SK-N-SH (cell line): Measurements from ENCODE around the gene DCAF8. TPM values are rescaled to one million over a fixed set of nuclear protein-coding genes. Genes with fewer than 3 reads are reported as not detected.

ENCODE experiments used
- CTCF ChIA-PET: fragments of 300-600, 350-600 bp; formaldehyde crosslinking; extraction: SDS; loops from one replicate; lab custom pipeline; 2021; lab: Yijun Ruan, JAX
- POLR2A ChIA-PET: fragments of 350-600 bp; sonication (Branson Sonifier 250); formaldehyde crosslinking; extraction: SDS; loops from one replicate; lab custom pipeline; 2020; ENCODE audit warnings: antibody characterized with exemption, inconsistent platforms; lab: Yijun Ruan, JAX
- DNase-seq: peaks from one replicate; pipeline ENCODE4 v3.0.0; 2012
- H2AFZ ChIP-seq: fragments of 200-600 bp; sonication (generic); 2 replicates; pipeline ENCODE4 v1.8.1; 2016; ENCODE audit warnings: antibody characterized with exemption, mild to moderate bottlenecking, low read depth
- H3F3A ChIP-seq: fragments of 200-600 bp; sonication (generic); replicated peaks from 2 replicates; pipeline ENCODE3; 2016; ENCODE audit warnings: antibody characterized with exemption, mild to moderate bottlenecking; ENCODE audit not compliant: insufficient read depth
- H3K27ac ChIP-seq, 2 experiments: fragments of 200-500 bp in 1 of 2; fragments of 200-600 bp in 1 of 2; sonication (Bioruptor generic) in 1 of 2; sonication (generic), shearing (Covaris generic) in 1 of 2; 2 replicates each; pipeline versions ENCODE4 v1.5.1 to v1.6.1; 2014 to 2016; ENCODE audit warnings: low read depth in 2 of 2, inconsistent platforms in 1 of 2, low read length in 1 of 2, mild to moderate bottlenecking in 1 of 2, mixed read lengths in 1 of 2
- H3K27me3 ChIP-seq: fragments of 200-600 bp; sonication (generic), shearing (Covaris generic); 2 replicates; pipeline ENCODE4 v1.6.1; 2016; ENCODE audit warnings: mixed run types; ENCODE audit not compliant: insufficient read depth
- H3K36me3 ChIP-seq, 2 experiments: fragments of 200-500 bp in 1 of 2; fragments of 200-600 bp in 1 of 2; sonication (Bioruptor generic) in 1 of 2; sonication (generic) in 1 of 2; replicated peaks in 1 of 2; 2 replicates each; pipeline versions ENCODE3 to v1.5.1; 2014 to 2016; ENCODE audit warnings: low read length in 1 of 2, mild to moderate bottlenecking in 1 of 2; ENCODE audit not compliant: insufficient read depth in 2 of 2, control insufficient read depth in 1 of 2
- H3K4me1 ChIP-seq, 2 experiments: fragments of 200-500 bp in 1 of 2; fragments of 200-600 bp in 1 of 2; sonication (Bioruptor generic) in 1 of 2; sonication (generic), shearing (Covaris generic) in 1 of 2; 2 replicates each; pipeline versions ENCODE4 v1.5.1 to v1.6.1; 2014 to 2016; ENCODE audit warnings: low read depth in 1 of 2, low read length in 1 of 2, mixed run types in 1 of 2; ENCODE audit not compliant: insufficient read depth in 2 of 2, control insufficient read depth in 1 of 2
- H3K4me2 ChIP-seq: fragments of 200-600 bp; sonication (generic), shearing (Covaris generic); 2 replicates; pipeline ENCODE4 v1.6.1; 2017; ENCODE audit warnings: mixed run types
- H3K4me3 ChIP-seq, 2 experiments: fragments of 200-500 bp in 1 of 2; fragments of 200-600 bp in 1 of 2; sonication (Bioruptor generic) in 1 of 2; sonication (generic), shearing (Covaris generic) in 1 of 2; 2 replicates each; pipeline versions ENCODE4 v1.5.1 to v1.8.1; 2014 to 2016; ENCODE audit warnings: low read depth in 2 of 2, inconsistent platforms in 1 of 2, low read length in 1 of 2, mild to moderate bottlenecking in 1 of 2, mixed read lengths in 1 of 2, moderate library complexity in 1 of 2
- H3K79me2 ChIP-seq: fragments of 200-600 bp; sonication (generic); 2 replicates; pipeline ENCODE4 v1.8.1; 2017; ENCODE audit warnings: mild to moderate bottlenecking; ENCODE audit not compliant: insufficient read depth
- H3K9ac ChIP-seq: fragments of 200-600 bp; sonication (generic); 2 replicates; pipeline ENCODE4 v1.6.1; 2017; ENCODE audit warnings: mixed run types
- H3K9me2 ChIP-seq: fragments of 200-600 bp; sonication (generic); 2 replicates; pipeline ENCODE4 v1.6.1; 2017; ENCODE audit warnings: mixed run types
- H3K9me3 ChIP-seq: fragments of 200-600 bp; sonication (generic); 2 replicates; pipeline ENCODE4 v1.6.1; 2017; ENCODE audit warnings: mixed run types, mild to moderate bottlenecking, moderate library complexity
- H4K20me1 ChIP-seq: fragments of 200-600 bp; sonication (generic); 2 replicates; pipeline ENCODE4 v1.6.1; 2017; ENCODE audit warnings: mild to moderate bottlenecking, mixed run types; ENCODE audit not compliant: insufficient read depth
- CHD2 ChIP-seq: fragments of 150-350 bp; IDR thresholded peaks from 2 replicates; pipeline ENCODE4 v1.6.1; 2018; ENCODE audit warnings: low read length; ENCODE audit not compliant: partially characterized antibody
- CTCF ChIP-seq: fragments of 200-600 bp; sonication (generic); IDR thresholded peaks from 2 replicates; pipeline ENCODE4 v1.6.1; 2017; ENCODE audit warnings: antibody characterized with exemption, mild to moderate bottlenecking, moderate library complexity
- ELF1 ChIP-seq: IDR thresholded peaks from 2 replicates; pipeline ENCODE4 v1.4.0; 2012
- EP300 ChIP-seq, 2 experiments: IDR thresholded peaks; 2 replicates each; pipeline versions ENCODE4 v1.4.0 to v1.6.1; 2012; ENCODE audit warnings: borderline replicate concordance in 1 of 2, low read depth in 1 of 2, low read length in 1 of 2
- FOSL2 ChIP-seq: IDR thresholded peaks from 2 replicates; pipeline ENCODE4 v1.4.0; 2012; ENCODE audit warnings: low read depth, mild to moderate bottlenecking, moderate library complexity, borderline replicate concordance
- FOXJ3 ChIP-seq: sonication (generic); formaldehyde crosslinking; IDR thresholded peaks from 2 replicates; pipeline ENCODE4 v1.5.1; 2020; ENCODE audit warnings: mild to moderate bottlenecking, missing genetic modification reagents
- GABPA ChIP-seq: IDR thresholded peaks from 2 replicates; pipeline ENCODE4 v1.4.0; 2012; ENCODE audit warnings: low read depth, mild to moderate bottlenecking
- GATA2 ChIP-seq: sonication (generic); formaldehyde crosslinking; IDR thresholded peaks from 2 replicates; pipeline ENCODE4 v1.5.0; 2020; ENCODE audit warnings: mild to moderate bottlenecking, missing genetic modification reagents
- JUND ChIP-seq: IDR thresholded peaks from 2 replicates; pipeline ENCODE4 v1.4.0; 2012
- MAX ChIP-seq: IDR thresholded peaks from 2 replicates; pipeline ENCODE4 v1.4.0; 2012; ENCODE audit warnings: low read depth
- NFIC ChIP-seq: IDR thresholded peaks from 2 replicates; pipeline ENCODE4 v1.4.0; 2012; ENCODE audit warnings: borderline replicate concordance
- PBX3 ChIP-seq: IDR thresholded peaks from 2 replicates; pipeline ENCODE4; 2012
- RAD21 ChIP-seq: IDR thresholded peaks from 2 replicates; pipeline ENCODE4 v1.6.1; 2012; ENCODE audit warnings: mild to moderate bottlenecking, low read length
- RCOR1 ChIP-seq: fragments of 150-350 bp; IDR thresholded peaks from 2 replicates; pipeline ENCODE4 v1.6.1; 2017; ENCODE audit warnings: antibody characterized with exemption, low read length
- RFX5 ChIP-seq: IDR thresholded peaks from 2 replicates; pipeline ENCODE4 v1.6.1; 2012; ENCODE audit warnings: mild to moderate bottlenecking, improper control_type of control experiment, low read length
- RXRA ChIP-seq: IDR thresholded peaks from 2 replicates; pipeline ENCODE4 v1.4.0; 2012; ENCODE audit warnings: low read depth, mild to moderate bottlenecking, borderline replicate concordance
- SIN3A ChIP-seq: IDR thresholded peaks from 2 replicates; pipeline ENCODE4 v1.6.1; 2012; ENCODE audit warnings: low read depth, mild to moderate bottlenecking, low read length, moderate library complexity, borderline replicate concordance
- TAF1 ChIP-seq: IDR thresholded peaks from 2 replicates; pipeline ENCODE4 v1.6.1; 2012; ENCODE audit warnings: low read depth, mild to moderate bottlenecking, low read length, moderate library complexity, borderline replicate concordance
- TCF12 ChIP-seq: IDR thresholded peaks from 2 replicates; pipeline ENCODE4 v1.4.0; 2012
- TEAD4 ChIP-seq: IDR thresholded peaks from 2 replicates; pipeline ENCODE4 v1.4.0; 2012; ENCODE audit warnings: mild to moderate bottlenecking, borderline replicate concordance; ENCODE audit not compliant: insufficient read depth
- USF2 ChIP-seq: fragments of 150-350 bp; IDR thresholded peaks from 2 replicates; pipeline ENCODE4 v1.6.1; 2017; ENCODE audit warnings: antibody characterized with exemption, low read length, low read depth, borderline replicate concordance
- YY1 ChIP-seq: IDR thresholded peaks from 2 replicates; pipeline ENCODE4 v1.4.0; 2012; ENCODE audit warnings: low read depth, mild to moderate bottlenecking
- WGBS: methylation state at CpG from one replicate; pipeline ENCODE4 v1.1.6; 2017; ENCODE audit warnings: low lambda C conversion rate; 5-methylcytosine and 5-hydroxymethylcytosine counted together
- polyA plus RNA-seq, 3 experiments: library from polyadenylated mRNA; depleted of rRNA; stranded (reverse); fragments of >200 nt; gene quantifications; 2 replicates each; pipeline ENCODE4 v1.2.3, GENCODE V29; 2012

DCAF8 gene
- polyA plus RNA-seq, 1 of the 3 experiments (the other 2 are of a cell fraction) = 108 TPM

GRCh38 chr1:160264795-160265307 lies 2.5 kb upstream of the DCAF8 start:
- CTCF ChIA-PET = interaction anchor here (0.9 to 2.0 kb wide), 6 partner anchors 8 to 179 kb away, joined by 3 to 19 read pairs (median 4); no protein-coding TSS in a partner anchor
- Histone ChIP-seq H3K36me3 (peaks cover 0 to 5% of the 10 kb centered on the region in 2 experiments), H3K9me3 (no peaks in the 10 kb centered on the region), H3K4me2 (no peak overlapping the region), H3K27me3 (no peaks in the 10 kb centered on the region), H3K79me2 (peaks cover 23% of the 10 kb centered on the region), H3K9me2 (no peaks in the 10 kb centered on the region), H3K4me3 (no peak overlapping the region), H4K20me1 (peaks cover 10% of the 10 kb centered on the region; the same call in 1 of the 2 replicates), H3K9ac (no peak overlapping the region), H2AFZ (no peak overlapping the region), H3F3A (peaks cover 19% of the 10 kb centered on the region), H3K4me1 (peaks cover 10 to 16% of the 10 kb centered on the region in 2 experiments), H3K27ac (no peak overlapping the region)
- TF ChIP-seq TEAD4 = no peak
- TF ChIP-seq TAF1 = no peak
- TF ChIP-seq CTCF = no peak
- no peak for TF ChIP-seq MAX
- TF ChIP-seq YY1 = no peak
- no peak for TF ChIP-seq FOSL2
- no peak for TF ChIP-seq CHD2
- TF ChIP-seq RXRA = no peak
- no peak for TF ChIP-seq TCF12
- TF ChIP-seq RAD21 = no peak
- TF ChIP-seq GATA2 (CRISPR knock-in tag) = no peak
- TF ChIP-seq SIN3A = no peak
- no peak for TF ChIP-seq GABPA
- no peak for DNase-seq
- POLR2A ChIA-PET = no interaction called here
- 57% methylated on average over 4 of the region's 4 CpGs for WGBS

GRCh38 chr1:160261556-160261892 lies 825 bp downstream of the DCAF8 start:
- H3K27ac ChIP-seq = peak overlapping the region; percentile 96
- peaks cover 18 to 19% of the 10 kb centered on the region in 2 experiments for H3K4me1 ChIP-seq
- H4K20me1 ChIP-seq = peaks cover 37% of the 10 kb centered on the region
- TF ChIP-seq NFIC = no peak
- 0 out of 2 replicates have a peak, but pooled peaks have one; percentile 19 for TF ChIP-seq JUND
- no peak for TF ChIP-seq RFX5
- no peak for TF ChIP-seq CHD2
- no peak for TF ChIP-seq PBX3
- no peak for TF ChIP-seq RXRA
- no peak for TF ChIP-seq FOXJ3 (CRISPR knock-in tag)
- peak; percentile 41; the same call in 1 of the 2 replicates for TF ChIP-seq TCF12
- 0 out of 2 replicates have a peak, but pooled peaks have one; percentile 14 for TF ChIP-seq MAX
- TF ChIP-seq ELF1 = no peak
- no peak for TF ChIP-seq USF2
- no peak for TF ChIP-seq RCOR1
- TF ChIP-seq EP300 (IDR thresholded peaks at IDR 0.05; ENCODE audit: borderline replicate concordance in 1 of 2, low read depth in 1 of 2, low read length in 1 of 2) = no peak
- 0 out of 2 replicates have a peak, but pooled peaks have one; percentile 6 for TF ChIP-seq FOSL2
- H2AFZ ChIP-seq = peak overlapping the region; percentile 38; the same call in 1 of the 2 replicates
- peaks cover 0 to 14% of the 10 kb centered on the region in 2 experiments for H3K36me3 ChIP-seq
- H3K9ac ChIP-seq = peak overlapping the region; percentile 98
- DNase-seq = peak; percentile 42
- no peaks in the 10 kb centered on the region for H3K9me3 ChIP-seq
- WGBS = 3% methylated on average over 8 of the region's 8 CpGs
- H3K4me3 ChIP-seq = peak overlapping the region; percentile 93 to 95
- H3F3A ChIP-seq = peaks cover 29% of the 10 kb centered on the region
- ChIA-PET CTCF (interaction anchor here (1.2 to 3.8 kb wide), 7 partner anchors 8 to 215 kb away, joined by 3 to 48 read pairs (median 10); no protein-coding TSS in a partner anchor), POLR2A (interaction anchor here (0.7 to 1.4 kb wide), 5 partner anchors 10 to 180 kb away, joined by 3 to 4 read pairs (median 3); partner anchors contain the start of gene KCNJ9)
- no peaks in the 10 kb centered on the region for H3K27me3 ChIP-seq
- H3K4me2 ChIP-seq = peak overlapping the region; percentile 86
- peaks cover 52% of the 10 kb centered on the region for H3K79me2 ChIP-seq
- H3K9me2 ChIP-seq = no peaks in the 10 kb centered on the region
